GM12878 (cell line): ENCODE measurements around the gene MYOM1. TPM values are rescaled to one million over a fixed set of nuclear protein-coding genes. Genes with fewer than 3 reads are reported as not detected.

Source experiments
- ATAC-seq: fragments of 200-7000 bp; cut with Tn5 transposase; 3 replicates; pipeline ENCODE4 v1.9.1; 2020; ENCODE audit warnings: mild to moderate bottlenecking, moderate library complexity
- BruUV-seq: library from RNA; stranded (reverse); fragments of 400-500 nt; replicated peaks from 2 replicates; lab custom pipeline; 2021; lab: Mats Ljungman, UMichigan
- CTCF ChIA-PET: fragments of 300-600 bp; sonication (Branson Sonifier 250); formaldehyde crosslinking; extraction: SDS; loops from one replicate; lab custom pipeline; 2021; ENCODE audit warnings: inconsistent platforms; lab: Yijun Ruan, JAX
- POLR2A ChIA-PET: fragments of 350-600 bp; formaldehyde crosslinking; extraction: SDS; loops from one replicate; lab custom pipeline; 2021; ENCODE audit warnings: inconsistent platforms; lab: Charles Lee
- RAD21 ChIA-PET: fragments of 300-600 bp; sonication (Branson Sonifier 250); formaldehyde crosslinking; loops from one replicate; lab custom pipeline; 2023; ENCODE audit warnings: antibody characterized with exemption; ENCODE audit not compliant: unreplicated experiment; lab: Charles Lee
- SMC1A ChIA-PET: fragments of 300-600 bp; sonication (Branson Sonifier 250); formaldehyde crosslinking; loops from one replicate; lab custom pipeline; 2023; ENCODE audit not compliant: unreplicated experiment, uncharacterized antibody; lab: Charles Lee
- DNase-seq: peaks from one replicate; pipeline ENCODE4 v3.0.0-alpha.2; 2011; ENCODE audit warnings: low read depth, low spot score
- FAIRE-seq: peaks from 3 replicates; lab custom pipeline; 2011; peaks lifted over from hg19 to GRCh38; lab: Jason Lieb, UNC
- H2AFZ ChIP-seq: 2 replicates; pipeline ENCODE4 v1.6.0; 2011; ENCODE audit warnings: low read depth, low read length, control low read depth; ENCODE audit not compliant: control insufficient read depth
- H3K27ac ChIP-seq: 2 replicates; pipeline ENCODE4 v1.5.1; 2011; ENCODE audit warnings: control low read depth; ENCODE audit not compliant: control insufficient read depth, insufficient read depth
- H3K27me3 ChIP-seq, 2 experiments: replicated peaks in 1 of 2; 2 replicates each; pipeline versions ENCODE4 v1.6.0 to v1.6.1; 2011; ENCODE audit warnings: low read length in 1 of 2; ENCODE audit not compliant: control insufficient read depth in 2 of 2, insufficient read depth in 2 of 2
- H3K36me3 ChIP-seq, 2 experiments: 2 replicates each; pipeline ENCODE4 v1.5.1; 2011; ENCODE audit warnings: low read length in 1 of 2; ENCODE audit not compliant: control insufficient read depth in 2 of 2, insufficient read depth in 2 of 2
- H3K4me1 ChIP-seq: 2 replicates; pipeline ENCODE4 v1.6.1; 2011; ENCODE audit warnings: mild to moderate bottlenecking, low read length, moderate library complexity, mixed read lengths; ENCODE audit not compliant: control insufficient read depth, insufficient read depth
- H3K4me2 ChIP-seq: 2 replicates; pipeline ENCODE4 v1.6.0; 2011; ENCODE audit warnings: control low read depth; ENCODE audit not compliant: control insufficient read depth, insufficient read depth
- H3K4me3 ChIP-seq: fragments of 200-600 bp; sonication (generic); 2 replicates; pipeline ENCODE4 v1.5.1; 2016
- H3K79me2 ChIP-seq: 2 replicates; pipeline ENCODE4 v1.6.0; 2011; ENCODE audit warnings: low read length; ENCODE audit not compliant: control insufficient read depth, insufficient read depth
- H3K9ac ChIP-seq: 2 replicates; pipeline ENCODE4 v1.8.0; 2011; ENCODE audit warnings: low read length, control low read depth, mixed read lengths; ENCODE audit not compliant: control insufficient read depth, insufficient read depth
- H3K9me3 ChIP-seq: replicated peaks from 3 replicates; pipeline ENCODE4 v1.5.1; 2011; ENCODE audit warnings: mild to moderate bottlenecking, low read length; ENCODE audit not compliant: control insufficient read depth, insufficient read depth
- H4K20me1 ChIP-seq: 2 replicates; pipeline ENCODE4 v1.6.0; 2011; ENCODE audit not compliant: control insufficient read depth, insufficient read depth
- NFIC ChIP-seq: IDR thresholded peaks from 2 replicates; pipeline ENCODE4 v1.6.1; 2012; ENCODE audit warnings: low read depth, mild to moderate bottlenecking, inconsistent platforms, low read length, moderate library complexity
- NFYB ChIP-seq: IDR thresholded peaks from 2 replicates; pipeline ENCODE4 v1.6.1; 2011; ENCODE audit warnings: low read depth, mild to moderate bottlenecking, low read length, improper control_type of control experiment, moderate library complexity; ENCODE audit not compliant: insufficient read depth
- RAD21 ChIP-seq: IDR thresholded peaks from 2 replicates; pipeline ENCODE4 v1.6.1; 2011; ENCODE audit warnings: mild to moderate bottlenecking, low read depth, low read length, moderate library complexity; ENCODE audit not compliant: insufficient read depth
- ZNF207 ChIP-seq: fragments of 450-650 bp; IDR thresholded peaks from 2 replicates; pipeline ENCODE4 v1.6.1; 2014; ENCODE audit warnings: antibody characterized with exemption, mild to moderate bottlenecking, borderline replicate concordance
- WGBS: methylation state at CpG from one replicate; pipeline ENCODE4 v1.1.6; 2016; ENCODE audit warnings: low lambda C conversion rate; ENCODE audit not compliant: insufficient replicate concordance, insufficient coverage; ENCODE audit errors: missing lambda C conversion rate; 5-methylcytosine and 5-hydroxymethylcytosine counted together
- in situ Hi-C: fragments of 300-500 bp; cut with MboI; formaldehyde crosslinking; loops from 9 replicates; pipeline ENCODE4 v1.14.3; 2018; ENCODE audit warnings: mixed read lengths
- intact Hi-C: fragments of 100-400 bp; cut with micrococcal nuclease; formaldehyde crosslinking; loops from one replicate; pipeline ENCODE4 v1.14.2; 2022; ENCODE audit not compliant: unreplicated experiment
- polyA plus RNA-seq, 11 experiments: library from polyadenylated mRNA; depleted of rRNA in 4 of 11; unstranded in 6 of 11; stranded (reverse) in 5 of 11; fragments of >200 nt; fragmentation: Nextera tagmentation in 4 of 11; fragmentation: Illumina TruSeq in 1 of 11; extraction: Ambion mirVana in 4 of 11; extraction: Trizol in 1 of 11; gene quantifications; 1 replicate in 1 of 11; 2 replicates in 10 of 11; pipeline versions ENCODE4 v1.2.1 to v1.2.3, GENCODE V29; 2011 to 2016; ENCODE audit warnings: inconsistent platforms in 2 of 11, missing spikeins in 2 of 11, low read depth in 1 of 11
- total RNA-seq, 4 experiments: library from RNA; depleted of rRNA in 3 of 4; stranded (reverse); fragments of >200 nt in 3 of 4; fragmentation: Illumina TruSeq in 1 of 4; extraction: Trizol in 1 of 4; gene quantifications; 2 replicates each; pipeline versions ENCODE4 v1.2.1 to v1.2.3, GENCODE V29; 2013 to 2021

MYOM1 gene
- total and polyA plus RNA-seq, 10 of the 15 experiments (the other 5 are each of a cell fraction or from before 2014, with no cell fraction given) = 0.06 to 1.0 (median 0.57) TPM

DNA sequence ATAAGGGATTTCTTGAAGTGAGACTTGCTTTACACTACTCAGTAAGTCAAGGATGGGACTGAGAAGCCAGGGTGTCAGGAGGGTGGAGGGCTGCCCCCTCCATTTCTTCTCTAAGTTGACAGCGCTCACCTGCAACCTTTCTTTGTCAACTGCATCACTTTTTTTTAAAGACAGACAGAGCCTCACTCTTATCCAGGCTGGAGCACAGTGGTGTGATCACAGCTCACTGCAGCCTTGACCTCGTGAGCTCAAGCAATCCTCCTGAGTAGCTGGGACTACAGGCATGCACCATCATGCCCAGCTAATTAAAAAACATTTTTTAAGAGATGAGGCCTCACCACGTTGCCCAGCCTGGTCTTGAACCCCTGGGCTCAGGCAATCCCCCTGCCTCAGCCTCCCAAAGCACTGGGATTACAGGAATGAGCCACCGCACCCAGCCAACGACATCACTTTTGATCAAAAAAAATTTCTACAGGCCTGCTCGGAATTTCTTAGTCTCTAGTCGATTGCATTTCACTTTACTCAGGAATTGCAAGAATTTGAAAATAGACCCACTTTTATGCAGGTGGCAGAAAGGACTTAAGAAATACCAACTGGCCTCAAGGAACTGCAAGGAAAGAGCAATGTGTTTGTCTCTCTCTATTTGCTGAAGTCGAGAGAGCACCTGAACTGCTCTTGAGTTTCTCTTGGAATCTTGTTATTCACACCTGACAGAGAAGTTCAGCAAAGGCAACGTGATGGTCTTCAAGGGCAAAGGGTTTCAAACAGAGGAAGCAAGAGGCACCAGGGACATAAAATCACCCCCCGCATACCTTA lies 101.4 kb downstream of the MYOM1 start:
- in situ Hi-C loops = no loop called here
- Histone ChIP-seq H3K4me1 (no peaks in the 10 kb centered on the region), H4K20me1 (no peaks in the 10 kb centered on the region), H2AFZ (no peak overlapping the region), H3K9ac (no peak overlapping the region), H3K9me3 (no peaks in the 10 kb centered on the region), H3K4me3 (no peak overlapping the region), H3K36me3 (no peaks in the 10 kb centered on the region), H3K79me2 (no peaks in the 10 kb centered on the region), H3K4me2 (no peak overlapping the region), H3K27ac (no peak overlapping the region), H3K27me3 (no peaks in the 10 kb centered on the region; a peak in 1 of 4 replicates)
- POLR2A ChIA-PET = interaction anchor here (1.5 kb wide), 1 partner anchor 11 kb away, joined by 3 read pairs; no protein-coding TSS in a partner anchor
- intact Hi-C loops = no loop called here
- no TSS peak for BruUV-seq
- FAIRE-seq (no peak), ATAC-seq (no peak), DNase-seq (no peak)
- CTCF ChIA-PET = interaction anchor here (5.5 kb wide), 1 partner anchor 10 kb away, joined by 36 read pairs; no protein-coding TSS in a partner anchor
- RAD21 ChIA-PET = interaction anchor here (1.1 kb wide), 1 partner anchor 124 kb away, joined by 3 read pairs; no protein-coding TSS in a partner anchor
- TF ChIP-seq ZNF207 = no peak
- TF ChIP-seq RAD21 = no peak
- SMC1A ChIA-PET = interaction anchor here (1.1 kb wide), 1 partner anchor 124 kb away, joined by 4 read pairs; no protein-coding TSS in a partner anchor
- WGBS = 52% methylated on average over 10 of the region's 10 CpGs

DNA sequence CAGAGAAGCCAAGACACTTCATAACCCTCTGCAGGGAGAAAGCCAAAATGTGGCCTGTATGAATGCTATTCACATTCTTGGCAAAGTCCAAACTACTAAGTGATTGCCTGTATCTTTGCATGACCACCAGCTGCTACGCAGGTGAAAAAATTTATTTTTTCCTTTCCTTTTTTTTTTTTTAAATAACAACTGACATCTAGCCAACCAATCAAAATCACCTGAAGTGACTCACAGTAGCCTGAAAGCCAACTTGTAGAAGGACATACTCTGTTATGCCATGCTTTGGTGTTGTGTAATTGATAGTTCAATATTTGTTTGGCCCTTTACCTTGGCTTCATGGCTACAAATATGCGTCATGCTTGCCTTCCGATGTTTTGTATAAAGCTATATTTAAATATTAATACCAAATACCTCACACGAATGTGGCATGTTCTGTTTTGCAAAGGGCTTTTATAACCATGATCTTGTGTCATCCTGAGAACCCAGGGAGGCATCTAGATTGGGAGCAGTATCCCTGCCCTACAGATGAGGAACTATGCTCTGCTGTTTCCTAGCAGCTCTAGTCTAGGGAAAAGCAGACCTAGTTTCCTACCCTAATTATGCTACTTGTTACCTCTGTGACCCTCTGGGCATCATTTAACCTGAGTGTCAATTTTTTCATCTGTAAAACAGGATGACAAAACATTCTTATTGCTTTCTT lies 102.1 kb downstream of the MYOM1 start:
- Histone ChIP-seq H2AFZ (no peak overlapping the region), H3K9ac (no peak overlapping the region), H3K4me2 (no peak overlapping the region), H3K4me1 (no peaks in the 10 kb centered on the region), H3K9me3 (no peaks in the 10 kb centered on the region), H3K27me3 (no peaks in the 10 kb centered on the region; a peak in 1 of 4 replicates), H3K36me3 (no peaks in the 10 kb centered on the region), H3K79me2 (no peaks in the 10 kb centered on the region), H3K27ac (no peak overlapping the region), H4K20me1 (no peaks in the 10 kb centered on the region), H3K4me3 (no peak overlapping the region)
- ATAC-seq = no peak
- in situ Hi-C loops = no loop called here
- CTCF ChIA-PET = interaction anchor here (1.0 to 5.5 kb wide), 3 partner anchors 11 to 184 kb away, joined by 3 to 36 read pairs (median 7); no protein-coding TSS in a partner anchor
- intact Hi-C loops = no loop called here
- FAIRE-seq = no peak
- SMC1A ChIA-PET = interaction anchor here (1.1 to 1.2 kb wide), 2 partner anchors 121 to 123 kb away, joined by 3 to 4 read pairs; no protein-coding TSS in a partner anchor
- RAD21 ChIA-PET = interaction anchor here (1.0 to 1.1 kb wide), 2 partner anchors 123 to 131 kb away, joined by 3 read pairs; no protein-coding TSS in a partner anchor
- no TSS peak for BruUV-seq
- TF ChIP-seq NFYB (0 out of 2 replicates have a peak, but pooled peaks have one; percentile 17), NFIC (no peak)
- 54% methylated on average over 4 of the region's 4 CpGs for WGBS
- POLR2A ChIA-PET = no interaction called here
- no peak for DNase-seq
